K562 (cell line): ENCODE measurements around the gene FKBP7. TPM values are rescaled to one million over a fixed set of nuclear protein-coding genes. Genes with fewer than 3 reads are reported as not detected.
"Not testable (repeated sequence)": the region's sequence is repeated elsewhere in the genome, so short reads cannot be mapped to it uniquely, and the experiment has no call there.

Experiments
- ATAC-seq: fragments of 200-7000 bp; cut with Tn5 transposase; 3 replicates; pipeline ENCODE4 v1.9.1; 2020; ENCODE audit warnings: moderate library complexity
- BruUV-seq: library from RNA; stranded (reverse); fragments of 400-500 nt; replicated peaks from 2 replicates; lab custom pipeline; 2021; lab: Mats Ljungman, UMichigan
- CTCF ChIA-PET: fragments of 300-600 bp; formaldehyde crosslinking; extraction: SDS; loops from one replicate; lab custom pipeline; 2021; ENCODE audit warnings: low intra/inter-chr PET ratio; lab: Yijun Ruan, JAX
- POLR2A ChIA-PET: fragments of 300-600, 350-650 bp; sonication (Branson Sonifier 250); formaldehyde crosslinking; extraction: SDS; loops from one replicate; lab custom pipeline; 2021; ENCODE audit warnings: antibody characterized with exemption, inconsistent platforms; lab: Yijun Ruan, JAX
- DNase-seq, 4 experiments: peaks; one replicate each; pipeline versions ENCODE4 v3.0.0 to v3.0.0-alpha.2; 2011 to 2018; ENCODE audit warnings: low spot score in 3 of 4, mixed read lengths in 3 of 4; ENCODE audit errors: extremely low read depth in 1 of 4
- FAIRE-seq: peaks from 2 replicates; lab custom pipeline; 2011; peaks lifted over from hg19 to GRCh38; lab: Jason Lieb, UNC
- H2AFZ ChIP-seq: 2 replicates; pipeline ENCODE4 v1.6.0; 2011; ENCODE audit warnings: low read depth, low read length, control low read depth, inconsistent platforms
- H3K27ac ChIP-seq: fragments of 200-600 bp; 3 replicates; pipeline ENCODE4 v1.8.0; 2011; ENCODE audit warnings: low read depth, mild to moderate bottlenecking, control low read depth, inconsistent platforms, low read length, moderate library complexity, mixed read lengths; ENCODE audit errors: extremely low read depth
- H3K27me3 ChIP-seq, 2 experiments: fragments of 300-600 bp in 1 of 2; 2 replicates in 1 of 2; 3 replicates in 1 of 2; pipeline versions ENCODE4 v1.6.0 to v1.8.0; 2011; ENCODE audit warnings: inconsistent platforms in 2 of 2, low read length in 2 of 2, mild to moderate bottlenecking in 1 of 2, mixed read lengths in 1 of 2, moderate library complexity in 1 of 2; ENCODE audit not compliant: control insufficient read depth in 2 of 2, insufficient read depth in 2 of 2
- H3K36me3 ChIP-seq: fragments of 300-600 bp; 3 replicates; pipeline ENCODE4 v1.8.0; 2011; ENCODE audit warnings: mild to moderate bottlenecking, low read length, inconsistent platforms; ENCODE audit not compliant: control insufficient read depth, insufficient read depth
- H3K4me1 ChIP-seq, 2 experiments: fragments of 200-600 bp in 1 of 2; replicated peaks in 1 of 2; 2 replicates in 1 of 2; 3 replicates in 1 of 2; pipeline versions ENCODE4 v1.5.1 to v1.8.0; 2011; ENCODE audit warnings: inconsistent platforms in 2 of 2, low read length in 2 of 2, mild to moderate bottlenecking in 1 of 2, mixed read lengths in 1 of 2, moderate library complexity in 1 of 2; ENCODE audit not compliant: control insufficient read depth in 2 of 2, insufficient read depth in 2 of 2
- H3K4me2 ChIP-seq: 2 replicates; pipeline ENCODE4 v1.6.1; 2011; ENCODE audit warnings: low read length, control low read depth, inconsistent platforms, mixed read lengths; ENCODE audit not compliant: insufficient read depth
- H3K4me3 ChIP-seq: fragments of 200-600 bp; sonication (generic), shearing (Covaris generic); 2 replicates; pipeline ENCODE4 v1.5.1; 2016; ENCODE audit warnings: control low read depth, inconsistent platforms
- H3K79me2 ChIP-seq: fragments of 200-600 bp; 3 replicates; pipeline ENCODE4 v1.8.0; 2011; ENCODE audit warnings: low read length, inconsistent platforms; ENCODE audit not compliant: control insufficient read depth, insufficient read depth
- H3K9ac ChIP-seq, 2 experiments: 2 replicates each; pipeline versions ENCODE4 v1.6.0 to v1.6.1; 2011; ENCODE audit warnings: low read depth in 2 of 2, low read length in 2 of 2, control low read depth in 1 of 2, inconsistent platforms in 1 of 2, mild to moderate bottlenecking in 1 of 2, mixed read lengths in 1 of 2; ENCODE audit not compliant: insufficient read depth in 1 of 2
- H3K9me1 ChIP-seq: one replicate; pipeline ENCODE4 v1.6.0; 2011; ENCODE audit warnings: inconsistent platforms, mild to moderate bottlenecking, low read length, moderate library complexity; ENCODE audit not compliant: control insufficient read depth, insufficient read depth
- H3K9me3 ChIP-seq: replicated peaks from 2 replicates; pipeline ENCODE4 v1.5.1; 2011; ENCODE audit warnings: low read depth, low read length, inconsistent platforms; ENCODE audit not compliant: control insufficient read depth, insufficient read depth
- H4K20me1 ChIP-seq: replicated peaks from 2 replicates; pipeline ENCODE4 v1.6.1; 2011; ENCODE audit warnings: low read length, inconsistent platforms, mixed read lengths; ENCODE audit not compliant: control insufficient read depth, insufficient read depth
- SMAD2 ChIP-seq: fragments of 150-350 bp; IDR thresholded peaks from 2 replicates; pipeline ENCODE4 v1.6.1; 2014; ENCODE audit warnings: low read depth, mild to moderate bottlenecking, low read length
- SMARCA5 ChIP-seq: fragments of 450-650 bp; IDR thresholded peaks from 2 replicates; pipeline ENCODE4 v1.6.1; 2016
- WGBS: fragments of 100-300 bp; shearing (Covaris generic); methylation state at CpG from one replicate; pipeline ENCODE4 v1.1.6; 2016; ENCODE audit warnings: low coverage, mixed read lengths; ENCODE audit not compliant: insufficient coverage; ENCODE audit errors: missing lambda C conversion rate; 5-methylcytosine and 5-hydroxymethylcytosine counted together
- in situ Hi-C: fragments of 300-500 bp; cut with MboI; formaldehyde crosslinking; loops from 4 replicates; pipeline ENCODE4 v1.15.0; 2018; ENCODE audit warnings: inconsistent platforms, mixed read lengths
- intact Hi-C: fragments of 100-400 bp; cut with micrococcal nuclease; formaldehyde crosslinking; loops from 2 replicates; pipeline ENCODE4 v1.14.2; 2022
- polyA plus RNA-seq, 8 experiments: library from polyadenylated mRNA; depleted of rRNA in 4 of 8; stranded (reverse) in 5 of 8; unstranded in 3 of 8; fragments of >200 nt; fragmentation: Nextera tagmentation in 2 of 8; fragmentation: Illumina TruSeq in 1 of 8; extraction: Ambion mirVana in 2 of 8; extraction: Trizol in 1 of 8; gene quantifications; 2 replicates each; pipeline versions ENCODE4 v1.2.1 to v1.2.3, GENCODE V29; 2011 to 2014; ENCODE audit warnings: inconsistent platforms in 1 of 8, missing spikeins in 1 of 8
- total RNA-seq, 7 experiments: library from RNA; depleted of rRNA in 6 of 7; stranded (reverse); fragments of >200 nt in 6 of 7; fragmentation: Illumina TruSeq in 2 of 7; extraction: Trizol in 2 of 7; gene quantifications; 2 replicates each; pipeline versions ENCODE4 v1.2.1 to v1.2.3, GENCODE V29; 2011 to 2021; ENCODE audit warnings: low replicate concordance in 1 of 7
- TF ChIP-seq, protein P1 (sequence below), 2 experiments: fragments of 450-650 bp in 1 of 2; sonication (generic) in 1 of 2; formaldehyde crosslinking in 1 of 2; IDR thresholded peaks in 1 of 2; conservative IDR thresholded peaks in 1 of 2; 2 replicates each; pipeline versions ENCODE4 v1.6.1 to v1.8.1; 2016 to 2023; ENCODE audit warnings: mild to moderate bottlenecking in 2 of 2, moderate library complexity in 2 of 2, inconsistent platforms in 1 of 2, missing genetic modification reagents in 1 of 2

The FKBP7 gene
- total and polyA plus RNA-seq, 9 of the 15 experiments (the other 6 are each of a cell fraction or from before 2014, with no cell fraction given), result 6.1 to 23.2 (median 19.0) TPM

DNA sequence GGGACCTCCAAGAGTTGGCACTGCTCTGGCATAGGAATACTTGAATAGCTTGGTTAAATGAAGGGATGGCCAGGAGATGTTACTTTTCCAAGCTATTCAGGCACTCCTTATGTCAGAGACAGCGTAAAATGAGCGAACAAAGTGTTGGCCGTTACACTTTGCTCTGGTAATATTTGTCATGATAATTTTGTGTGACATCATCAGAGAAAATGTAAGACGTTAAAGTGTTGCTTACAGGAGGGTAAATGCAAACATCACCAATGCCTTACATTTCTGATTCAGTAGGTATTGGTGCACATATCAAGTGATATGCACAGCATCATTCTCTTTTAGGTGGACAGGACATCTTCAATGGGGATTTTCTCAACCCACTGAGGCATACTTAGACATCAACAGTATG is 47.9 kb upstream of the FKBP7 start:
- intact Hi-C loops, result no loop called here
- no peak overlapping the region for H3K9ac ChIP-seq
- no peak overlapping the region for H3K4me2 ChIP-seq
- H4K20me1 ChIP-seq, result peaks cover 4% of the 10 kb centered on the region
- ChIA-PET CTCF (no interaction called here), POLR2A (no interaction called here)
- H3K9me3 ChIP-seq, result no peaks in the 10 kb centered on the region; the same call in 1 of the 2 replicates
- no TSS peak for BruUV-seq
- TF ChIP-seq, protein P1, sequence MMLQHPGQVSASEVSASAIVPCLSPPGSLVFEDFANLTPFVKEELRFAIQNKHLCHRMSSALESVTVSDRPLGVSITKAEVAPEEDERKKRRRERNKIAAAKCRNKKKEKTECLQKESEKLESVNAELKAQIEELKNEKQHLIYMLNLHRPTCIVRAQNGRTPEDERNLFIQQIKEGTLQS (IDR thresholded peaks at IDR 0.05), result 0 out of 2 replicates have a peak, but pooled peaks have one; percentile 25
- TF ChIP-seq, protein P1 (CRISPR knock-in tag; conservative IDR thresholded peaks at IDR 0.05), result no peak
- no peak for TF ChIP-seq SMAD2
- peaks cover 73% of the 10 kb centered on the region for H3K79me2 ChIP-seq
- H3K4me3 ChIP-seq, result no peak overlapping the region
- in situ Hi-C loops, result no loop called here
- H3K36me3 ChIP-seq, result peaks cover 5% of the 10 kb centered on the region; the same call in 2 of the 3 replicates
- no peaks in the 10 kb centered on the region for H3K9me1 ChIP-seq
- no peak for DNase-seq
- no peak for ATAC-seq
- H2AFZ ChIP-seq, result no peak overlapping the region
- FAIRE-seq, result no peak
- H3K27me3 ChIP-seq, result no peaks in the 10 kb centered on the region
- H3K4me1 ChIP-seq, result peaks cover 0 to 2% of the 10 kb centered on the region in 2 experiments; a peak in 1 of 5 replicates
- WGBS, result 90% methylated on average over 4 of the region's 4 CpGs
- no peak overlapping the region for H3K27ac ChIP-seq

DNA sequence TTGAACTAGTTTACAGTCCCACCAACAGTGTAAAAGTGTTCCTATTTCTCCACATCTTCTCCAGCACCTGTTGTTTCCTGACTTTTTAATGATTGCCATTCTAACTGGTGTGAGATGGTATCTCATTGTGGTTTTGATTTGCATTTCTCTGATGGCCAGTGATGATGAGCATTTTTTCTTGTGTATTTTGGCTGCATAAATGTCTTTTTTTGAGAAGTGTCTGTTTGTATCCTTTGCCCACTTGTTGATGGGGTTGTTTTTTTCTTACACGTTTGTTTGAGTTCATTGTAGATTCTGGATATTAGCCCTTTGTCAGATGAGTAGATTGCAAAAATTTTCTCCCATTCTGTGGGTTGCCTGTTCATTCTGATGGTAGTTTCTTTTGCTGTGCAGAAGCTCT is 47.1 kb upstream of the FKBP7 start:
- FAIRE-seq, CTCF ChIA-PET, in situ Hi-C loops, H3K36me3 ChIP-seq, H2AFZ ChIP-seq, H3K27ac ChIP-seq, H3K9me1 ChIP-seq, H3K4me1 ChIP-seq, H3K4me2 ChIP-seq, ATAC-seq, DNase-seq, H4K20me1 ChIP-seq, H3K4me3 ChIP-seq, H3K9ac ChIP-seq, intact Hi-C loops, BruUV-seq, H3K27me3 ChIP-seq, H3K9me3 ChIP-seq: not testable (repeated sequence)
- H3K79me2 ChIP-seq, result peaks cover 65% of the 10 kb centered on the region
- POLR2A ChIA-PET, result interaction anchor here (0.6 kb wide), 1 partner anchor 9 kb away, joined by 3 read pairs; no protein-coding TSS in a partner anchor
- WGBS, result 82% methylated on average over 1 of the region's 1 CpG
- 0 out of 2 replicates have a peak, but pooled peaks have one; percentile 1 for TF ChIP-seq SMARCA5
